Kidney (tissue), 14 donors: ENCODE measurements around the gene PPP1R14C. TPM values are rescaled to one million over a fixed set of nuclear protein-coding genes. Genes with fewer than 3 reads are reported as not detected.

Source experiments
- DNase-seq, 5 donors: peaks; one replicate each; pipeline ENCODE4 v3.0.0-alpha.2; 2013 to 2020
- FAIRE-seq: peaks from 2 replicates; lab custom pipeline; 2012; peaks lifted over from hg19 to GRCh38; lab: Jason Lieb, UNC
- H3K27ac ChIP-seq, 2 donors: one replicate each; pipeline ENCODE4 v1.7.0; 2013; ENCODE audit warnings: low read depth in 2 of 2, low read length in 2 of 2, inconsistent platforms in 1 of 2
- H3K27me3 ChIP-seq: one replicate; pipeline ENCODE4 v1.7.1; 2013; ENCODE audit warnings: low read length, inconsistent platforms; ENCODE audit not compliant: control insufficient read depth, insufficient read depth
- H3K36me3 ChIP-seq, 3 donors: one replicate each; pipeline versions ENCODE4 v1.7.0 to v1.7.1; 2013; ENCODE audit warnings: low read length in 3 of 3, control low read depth in 1 of 3, inconsistent platforms in 1 of 3; ENCODE audit not compliant: insufficient read depth in 3 of 3, control insufficient read depth in 2 of 3
- H3K4me1 ChIP-seq, 3 donors: one replicate each; pipeline versions ENCODE4 v1.7.0 to v1.7.1; 2013; ENCODE audit warnings: low read length in 3 of 3, inconsistent platforms in 1 of 3, low read depth in 1 of 3; ENCODE audit not compliant: control insufficient read depth in 2 of 3, insufficient read depth in 2 of 3
- H3K4me3 ChIP-seq, 3 donors: one replicate each; pipeline versions ENCODE4 v1.7.0 to v1.8.1; 2013; ENCODE audit warnings: low read length in 3 of 3, control low read depth in 1 of 3, inconsistent platforms in 1 of 3
- H3K9ac ChIP-seq, 3 donors: one replicate each; pipeline versions ENCODE4 v1.7.0 to v1.7.1; 2013; ENCODE audit warnings: low read length in 3 of 3, control low read depth in 1 of 3, inconsistent platforms in 1 of 3
- H3K9me3 ChIP-seq, 3 donors: one replicate each; pipeline versions ENCODE4 v1.7.0 to v1.7.1; 2013; ENCODE audit warnings: low read length in 3 of 3, control low read depth in 1 of 3, inconsistent platforms in 1 of 3; ENCODE audit not compliant: control insufficient read depth in 2 of 3, insufficient read depth in 1 of 3
- intact Hi-C: fragments of 100-400 bp; cut with DNase I; formaldehyde crosslinking; loops from one replicate; pipeline ENCODE4 v1.11.1; 2022
- polyA plus RNA-seq: library from polyadenylated mRNA; stranded (reverse); fragments of 350-450 nt; fragmentation: Illumina TruSeq; extraction: RNeasy Lipid Tissue Mini Kit (QIAGEN cat#74804); gene quantifications from one replicate; pipeline ENCODE4 v1.2.3, GENCODE V29; 2014; ENCODE audit warnings: low read depth, low replicate concordance; ENCODE audit not compliant: insufficient read depth
- total RNA-seq: library from RNA; stranded (reverse); fragmentation: NEBNext Ultra II Directional; extraction: Animal tissue kit (Norgen Biotek cat#: 25700); gene quantifications from one replicate; pipeline ENCODE4 v1.2.1, GENCODE V29; 2021
- TF ChIP-seq, protein P1 (sequence below): IDR thresholded peaks from 3 replicates; pipeline ENCODE4 v1.5.1; 2012; ENCODE audit warnings: mild to moderate bottlenecking, moderate library complexity, borderline replicate concordance; ENCODE audit not compliant: insufficient read depth; ENCODE audit errors: extremely low read depth
- donor health status: control.
- donor health status: control.
- donor health status: control.
- donor health status: control.
- donor health status: control.
- donor health status: DM: yes; HTN: yes; CAD: no.
- donor health status: Normal renal cell carcinoma (clear cell type).

Gene PPP1R14C
- total and polyA plus RNA-seq, 2 donors from 2014 or later, result 6.5 to 15.8 TPM

DNA sequence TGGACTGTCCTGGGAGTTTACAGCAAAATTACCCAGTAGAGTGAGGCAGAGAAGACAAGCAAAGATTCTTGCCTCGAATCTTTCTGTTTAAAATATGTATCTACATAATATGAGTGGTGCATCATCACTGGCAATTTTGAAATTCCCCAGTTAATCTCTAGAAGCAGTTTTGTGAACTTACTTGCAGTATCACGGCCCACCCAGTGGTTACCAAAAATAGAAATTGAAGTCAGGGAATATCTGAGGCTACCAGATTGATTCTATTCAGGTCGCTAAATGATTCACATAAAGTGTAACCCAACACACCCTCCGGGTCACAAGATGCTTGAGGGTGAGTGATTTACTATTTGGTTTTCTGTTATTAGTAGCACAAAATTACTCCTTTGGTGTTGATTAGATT is 111.9 kb downstream of the PPP1R14C start:
- TF ChIP-seq, protein P1, sequence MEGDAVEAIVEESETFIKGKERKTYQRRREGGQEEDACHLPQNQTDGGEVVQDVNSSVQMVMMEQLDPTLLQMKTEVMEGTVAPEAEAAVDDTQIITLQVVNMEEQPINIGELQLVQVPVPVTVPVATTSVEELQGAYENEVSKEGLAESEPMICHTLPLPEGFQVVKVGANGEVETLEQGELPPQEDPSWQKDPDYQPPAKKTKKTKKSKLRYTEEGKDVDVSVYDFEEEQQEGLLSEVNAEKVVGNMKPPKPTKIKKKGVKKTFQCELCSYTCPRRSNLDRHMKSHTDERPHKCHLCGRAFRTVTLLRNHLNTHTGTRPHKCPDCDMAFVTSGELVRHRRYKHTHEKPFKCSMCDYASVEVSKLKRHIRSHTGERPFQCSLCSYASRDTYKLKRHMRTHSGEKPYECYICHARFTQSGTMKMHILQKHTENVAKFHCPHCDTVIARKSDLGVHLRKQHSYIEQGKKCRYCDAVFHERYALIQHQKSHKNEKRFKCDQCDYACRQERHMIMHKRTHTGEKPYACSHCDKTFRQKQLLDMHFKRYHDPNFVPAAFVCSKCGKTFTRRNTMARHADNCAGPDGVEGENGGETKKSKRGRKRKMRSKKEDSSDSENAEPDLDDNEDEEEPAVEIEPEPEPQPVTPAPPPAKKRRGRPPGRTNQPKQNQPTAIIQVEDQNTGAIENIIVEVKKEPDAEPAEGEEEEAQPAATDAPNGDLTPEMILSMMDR, result no peak
- Histone ChIP-seq H3K36me3 (no peaks in the 10 kb centered on the region), H3K4me1 (no peaks in the 10 kb centered on the region), H3K9ac (no peak overlapping the region), H3K27ac (no peak overlapping the region), H3K4me3 (no peak overlapping the region), H3K27me3 (no peaks in the 10 kb centered on the region), H3K9me3 (no peaks in the 10 kb centered on the region)
- intact Hi-C loops, result no loop called here
- FAIRE-seq, result no peak
- no peak for DNase-seq

DNA sequence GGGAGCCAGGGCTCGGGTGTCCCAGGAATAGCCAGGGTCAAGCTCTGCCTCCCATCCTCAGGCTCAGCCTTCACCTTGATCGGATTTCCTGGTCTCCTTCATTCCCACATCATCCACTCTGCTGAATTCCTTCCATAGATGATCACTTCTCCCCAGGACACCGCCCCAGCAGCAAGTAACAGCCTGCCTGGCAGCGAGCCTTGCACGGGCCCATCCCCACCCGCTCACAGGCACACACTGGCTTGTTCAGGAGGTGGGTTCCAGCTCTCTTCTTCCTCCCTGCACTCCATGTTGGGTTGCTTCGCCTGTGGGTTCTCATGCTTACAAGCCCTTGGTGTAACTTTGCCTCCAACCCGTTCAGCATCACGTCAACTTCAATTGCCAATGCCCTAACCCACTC is 113.0 kb downstream of the PPP1R14C start:
- no peak for FAIRE-seq
- Histone ChIP-seq H3K9me3 (no peaks in the 10 kb centered on the region), H3K27me3 (no peaks in the 10 kb centered on the region), H3K27ac (no peak overlapping the region), H3K4me3 (no peak overlapping the region), H3K4me1 (no peaks in the 10 kb centered on the region), H3K9ac (no peak overlapping the region), H3K36me3 (no peaks in the 10 kb centered on the region)
- intact Hi-C loops, result no loop called here
- TF ChIP-seq, protein P1, result no peak
- DNase-seq, result no peak

DNA sequence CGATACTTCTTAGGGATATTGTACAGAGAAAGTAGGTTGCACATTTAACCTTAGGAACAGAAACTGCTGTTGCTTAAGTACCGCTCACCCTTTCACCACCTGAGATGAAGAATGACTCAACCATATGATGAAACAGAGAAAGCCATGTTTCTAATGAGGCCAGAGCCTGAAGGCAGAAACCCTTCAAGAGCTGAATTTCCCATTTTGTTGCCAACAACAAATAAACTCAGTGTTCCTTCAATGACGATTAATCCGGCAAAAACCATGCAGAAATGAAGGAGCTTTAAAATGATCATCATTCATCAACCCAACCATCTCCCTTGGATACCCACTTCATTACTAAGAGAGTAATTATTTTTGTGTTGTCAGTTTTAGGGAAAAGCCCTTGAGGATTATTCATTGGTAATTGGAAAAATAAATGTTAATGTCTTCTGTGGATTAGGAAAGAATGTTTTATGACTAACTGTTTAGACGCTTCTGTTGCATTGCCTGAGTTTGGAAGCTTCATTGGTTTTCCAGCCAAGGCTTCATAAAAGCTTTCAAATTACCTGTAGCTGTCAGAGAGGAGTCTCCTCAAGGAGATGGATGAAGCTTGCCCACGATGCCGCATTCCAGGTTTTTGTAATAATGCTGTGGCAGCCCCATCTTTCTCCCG is 113.9 kb downstream of the PPP1R14C start:
- no peak for DNase-seq
- no peak for FAIRE-seq
- intact Hi-C loops, result no loop called here
- Histone ChIP-seq H3K4me3 (no peak overlapping the region), H3K9ac (no peak overlapping the region), H3K27ac (no peak overlapping the region), H3K9me3 (no peaks in the 10 kb centered on the region), H3K36me3 (no peaks in the 10 kb centered on the region), H3K27me3 (no peaks in the 10 kb centered on the region), H3K4me1 (no peaks in the 10 kb centered on the region)
- TF ChIP-seq, protein P1, result no peak

DNA sequence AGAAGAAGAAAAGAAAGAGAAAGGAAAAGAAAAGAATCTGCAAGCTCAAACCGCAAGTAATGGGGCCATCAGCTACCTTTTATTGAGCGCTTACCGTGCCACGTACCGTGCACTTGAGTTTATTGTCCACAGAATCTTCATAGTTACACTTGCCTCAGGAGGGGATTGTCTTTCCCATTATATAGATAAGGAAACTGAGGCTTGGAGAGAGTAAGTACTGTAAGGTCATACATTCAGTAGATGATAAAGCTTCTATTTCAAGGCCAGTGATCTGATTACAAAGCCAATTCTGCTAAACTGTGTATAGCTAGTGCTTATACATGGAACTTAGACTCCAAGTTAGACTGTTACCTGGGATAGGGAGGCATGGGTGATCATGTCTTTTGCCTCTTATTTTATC is 115.5 kb downstream of the PPP1R14C start:
- no peak for DNase-seq
- no peak for FAIRE-seq
- no peak overlapping the region for H3K4me3 ChIP-seq
- H3K27ac ChIP-seq, result no peak overlapping the region
- no peaks in the 10 kb centered on the region for H3K27me3 ChIP-seq
- intact Hi-C loops, result no loop called here
- H3K9ac ChIP-seq, result no peak overlapping the region
- TF ChIP-seq, protein P1, result no peak
- H3K4me1 ChIP-seq, result no peaks in the 10 kb centered on the region
- H3K9me3 ChIP-seq, result no peaks in the 10 kb centered on the region
- no peaks in the 10 kb centered on the region for H3K36me3 ChIP-seq
